Vagina (tissue), 2 donors: ENCODE measurements around the gene LONP2.

ENCODE experiments used
- POLR2A ChIP-seq, 2 donors: fragments of 450-650 bp; IDR thresholded peaks; one replicate each; pipeline ENCODE4 v1.6.1; 2017; ENCODE audit warnings: antibody characterized with exemption in 2 of 2, mild to moderate bottlenecking in 2 of 2, moderate library complexity in 2 of 2
- TF ChIP-seq, protein P1 (sequence below), 3 experiments: fragments of 450-650 bp in 2 of 3; fragments of 200-600 bp in 1 of 3; sonication (generic) in 1 of 3; IDR thresholded peaks; one replicate each; pipeline ENCODE4 v1.5.1; 2017 to 2019; ENCODE audit warnings: antibody characterized with exemption in 3 of 3, mild to moderate bottlenecking in 2 of 3, moderate library complexity in 2 of 3

DNA sequence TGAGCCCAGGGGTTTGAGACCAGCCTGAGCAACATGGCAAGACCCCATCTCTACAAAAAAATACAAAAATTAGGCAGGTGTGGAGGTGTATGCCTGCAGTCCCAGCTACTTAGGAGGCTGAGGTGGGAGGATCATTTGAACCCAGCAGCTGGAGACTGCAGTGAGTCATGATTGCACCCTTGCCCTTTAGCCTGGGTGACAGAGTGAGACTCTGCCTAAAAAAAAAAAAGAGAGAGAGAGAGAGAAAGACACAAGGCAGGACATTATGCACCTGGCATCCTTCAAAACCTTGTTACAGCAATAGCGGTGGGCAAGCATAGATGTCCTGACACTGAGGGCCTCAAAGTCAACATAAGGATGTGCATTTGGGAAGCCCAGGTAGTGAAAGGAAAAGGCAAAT is 161.1 kb downstream of the LONP2 start:
- TF ChIP-seq, protein P1, sequence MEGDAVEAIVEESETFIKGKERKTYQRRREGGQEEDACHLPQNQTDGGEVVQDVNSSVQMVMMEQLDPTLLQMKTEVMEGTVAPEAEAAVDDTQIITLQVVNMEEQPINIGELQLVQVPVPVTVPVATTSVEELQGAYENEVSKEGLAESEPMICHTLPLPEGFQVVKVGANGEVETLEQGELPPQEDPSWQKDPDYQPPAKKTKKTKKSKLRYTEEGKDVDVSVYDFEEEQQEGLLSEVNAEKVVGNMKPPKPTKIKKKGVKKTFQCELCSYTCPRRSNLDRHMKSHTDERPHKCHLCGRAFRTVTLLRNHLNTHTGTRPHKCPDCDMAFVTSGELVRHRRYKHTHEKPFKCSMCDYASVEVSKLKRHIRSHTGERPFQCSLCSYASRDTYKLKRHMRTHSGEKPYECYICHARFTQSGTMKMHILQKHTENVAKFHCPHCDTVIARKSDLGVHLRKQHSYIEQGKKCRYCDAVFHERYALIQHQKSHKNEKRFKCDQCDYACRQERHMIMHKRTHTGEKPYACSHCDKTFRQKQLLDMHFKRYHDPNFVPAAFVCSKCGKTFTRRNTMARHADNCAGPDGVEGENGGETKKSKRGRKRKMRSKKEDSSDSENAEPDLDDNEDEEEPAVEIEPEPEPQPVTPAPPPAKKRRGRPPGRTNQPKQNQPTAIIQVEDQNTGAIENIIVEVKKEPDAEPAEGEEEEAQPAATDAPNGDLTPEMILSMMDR (IDR thresholded peaks at IDR 0.05) = no peak
- no peak for TF ChIP-seq POLR2A (IDR thresholded peaks at IDR 0.05)
